ENCODE data around the gene ANKRD63.

The ANKRD63 gene

DNA sequence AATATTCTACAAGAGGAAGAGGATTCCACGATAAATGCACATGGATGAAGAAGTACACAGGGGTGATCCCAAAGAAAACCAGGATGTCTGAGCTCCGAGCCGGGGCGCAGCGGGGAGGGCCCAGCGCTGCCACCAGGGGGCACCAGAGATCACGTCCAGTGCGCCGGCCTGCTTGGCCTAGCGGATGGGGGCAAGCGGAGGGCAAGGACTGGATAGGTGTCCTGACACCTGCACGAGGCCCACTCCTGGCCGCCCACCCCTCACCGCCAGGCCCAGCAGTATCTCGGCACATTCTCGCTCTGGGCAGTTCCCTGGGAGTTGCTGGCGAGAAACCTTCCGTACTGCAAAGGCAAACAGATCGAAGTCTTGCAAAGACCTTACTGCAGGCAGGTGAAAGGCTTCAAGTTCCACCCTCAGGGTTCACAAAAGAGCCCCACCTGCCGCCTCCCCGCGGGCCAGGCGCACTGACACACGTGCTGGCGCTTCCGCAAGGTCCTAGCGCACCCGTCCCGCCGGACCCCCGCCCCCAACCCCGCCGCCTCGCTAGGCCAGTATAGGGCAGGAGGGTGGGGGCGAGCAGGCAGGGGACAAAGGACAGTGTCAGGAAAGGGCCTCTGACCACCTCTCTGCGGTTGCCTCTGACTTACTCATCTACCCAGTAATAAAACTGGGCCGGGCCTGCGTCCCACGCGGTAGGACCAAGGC is 3.3 kb downstream of the ANKRD63 start:
- DNase-seq (ENCODE audit: low read depth in 2 of 2), result no peak

DNA sequence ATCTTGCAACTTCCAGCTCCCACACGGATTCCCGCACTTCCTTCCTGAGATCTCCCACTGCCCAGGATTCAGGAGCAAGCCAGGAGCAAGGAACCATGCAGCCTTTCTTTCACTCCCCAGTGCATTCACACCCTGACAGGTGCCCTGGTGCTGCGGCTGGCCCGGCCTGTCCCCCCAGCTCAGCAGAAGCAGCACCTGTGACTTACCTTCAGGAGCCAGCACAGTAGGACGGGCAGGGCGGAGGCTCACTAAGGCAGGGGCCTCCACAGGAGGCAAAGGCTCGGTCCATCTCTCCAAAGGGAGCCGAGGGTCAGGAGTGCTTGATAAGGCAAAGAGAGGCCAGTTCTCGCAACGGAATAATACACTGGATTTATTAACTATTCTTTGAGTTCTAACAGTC is 4.8 kb downstream of the ANKRD63 start:
- no peak for DNase-seq (ENCODE audit: low read depth in 2 of 2)

DNA sequence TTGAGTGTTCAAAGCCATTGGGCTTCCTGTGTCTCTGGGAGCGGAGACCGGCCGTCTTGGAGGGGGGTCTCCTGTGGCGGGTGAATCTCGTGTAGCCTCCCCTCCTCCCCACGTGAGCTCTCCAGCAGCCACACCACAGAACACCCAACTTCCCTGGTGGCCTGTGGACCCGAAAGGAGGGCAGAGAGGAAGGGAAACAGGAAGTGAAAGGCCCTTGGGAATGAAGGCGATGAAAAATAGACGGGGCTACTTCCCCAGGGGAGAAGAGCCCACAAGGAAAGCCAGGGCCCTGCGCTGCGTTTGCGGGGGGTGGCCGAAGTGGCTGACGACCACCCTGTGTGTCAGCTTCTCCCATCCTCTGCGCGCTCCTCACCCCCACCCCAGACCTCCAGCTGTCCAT is 5.4 kb downstream of the ANKRD63 start:
- DNase-seq (ENCODE audit: low read depth in 2 of 2), result no peak

DNA sequence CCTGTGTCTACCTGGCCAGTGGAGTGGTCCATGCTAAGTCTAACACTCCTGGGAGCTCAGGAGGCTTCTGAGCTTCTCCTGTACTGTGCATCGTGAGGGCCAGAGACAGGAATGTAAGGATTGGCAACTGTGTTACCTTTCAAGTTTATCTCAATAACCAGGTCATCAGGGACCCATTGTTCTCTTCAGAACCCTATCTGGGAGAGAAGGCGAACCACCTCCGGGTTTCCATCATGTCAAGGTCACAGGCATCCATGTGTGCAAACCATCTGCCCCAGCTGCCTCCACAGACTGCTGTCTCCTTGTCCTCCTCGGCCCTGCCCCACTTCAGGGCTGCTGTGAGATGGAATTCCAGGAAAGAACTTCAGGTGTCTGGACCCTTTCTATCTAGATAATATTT is 5.9 kb downstream of the ANKRD63 start:
- DNase-seq (ENCODE audit: low read depth in 2 of 2), result no peak

DNA sequence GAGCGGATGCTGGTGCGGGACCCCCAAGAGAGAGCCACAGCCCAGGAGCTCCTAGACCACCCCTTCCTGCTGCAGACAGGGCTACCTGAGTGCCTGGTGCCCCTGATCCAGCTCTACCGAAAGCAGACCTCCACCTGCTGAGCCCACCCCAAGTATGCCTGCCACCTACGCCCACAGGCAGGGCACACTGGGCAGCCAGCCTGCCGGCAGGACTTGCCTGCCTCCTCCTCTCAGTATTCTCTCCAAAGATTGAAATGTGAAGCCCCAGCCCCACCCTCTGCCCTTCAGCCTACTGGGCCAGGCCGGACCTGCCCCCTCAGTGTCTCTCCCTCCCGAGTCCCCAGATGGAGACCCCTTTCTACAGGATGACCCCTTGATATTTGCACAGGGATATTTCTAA is 6.9 kb downstream of the ANKRD63 start:
- no peak for DNase-seq (ENCODE audit: low read depth in 2 of 2)

DNA sequence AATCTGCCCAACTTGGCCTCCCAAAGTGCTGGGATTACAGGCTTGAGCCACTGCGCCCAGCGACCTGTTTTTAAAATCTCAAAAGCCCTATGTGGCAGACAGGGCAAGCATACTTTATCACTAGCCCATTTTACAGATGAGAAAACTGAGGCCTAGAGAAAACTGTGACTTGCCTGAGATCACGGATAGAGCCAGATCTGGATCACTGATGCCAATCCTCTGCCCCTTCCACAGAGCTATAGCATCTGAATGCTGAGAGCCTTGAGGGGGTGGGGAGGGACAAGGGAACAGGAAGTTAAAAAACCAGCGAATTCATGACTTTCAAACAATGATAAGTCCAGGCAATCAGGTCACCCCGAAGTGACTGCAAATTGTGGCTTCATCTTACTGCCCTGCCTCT is 7.3 kb downstream of the ANKRD63 start:
- no peak for DNase-seq (ENCODE audit: low read depth in 2 of 2)

DNA sequence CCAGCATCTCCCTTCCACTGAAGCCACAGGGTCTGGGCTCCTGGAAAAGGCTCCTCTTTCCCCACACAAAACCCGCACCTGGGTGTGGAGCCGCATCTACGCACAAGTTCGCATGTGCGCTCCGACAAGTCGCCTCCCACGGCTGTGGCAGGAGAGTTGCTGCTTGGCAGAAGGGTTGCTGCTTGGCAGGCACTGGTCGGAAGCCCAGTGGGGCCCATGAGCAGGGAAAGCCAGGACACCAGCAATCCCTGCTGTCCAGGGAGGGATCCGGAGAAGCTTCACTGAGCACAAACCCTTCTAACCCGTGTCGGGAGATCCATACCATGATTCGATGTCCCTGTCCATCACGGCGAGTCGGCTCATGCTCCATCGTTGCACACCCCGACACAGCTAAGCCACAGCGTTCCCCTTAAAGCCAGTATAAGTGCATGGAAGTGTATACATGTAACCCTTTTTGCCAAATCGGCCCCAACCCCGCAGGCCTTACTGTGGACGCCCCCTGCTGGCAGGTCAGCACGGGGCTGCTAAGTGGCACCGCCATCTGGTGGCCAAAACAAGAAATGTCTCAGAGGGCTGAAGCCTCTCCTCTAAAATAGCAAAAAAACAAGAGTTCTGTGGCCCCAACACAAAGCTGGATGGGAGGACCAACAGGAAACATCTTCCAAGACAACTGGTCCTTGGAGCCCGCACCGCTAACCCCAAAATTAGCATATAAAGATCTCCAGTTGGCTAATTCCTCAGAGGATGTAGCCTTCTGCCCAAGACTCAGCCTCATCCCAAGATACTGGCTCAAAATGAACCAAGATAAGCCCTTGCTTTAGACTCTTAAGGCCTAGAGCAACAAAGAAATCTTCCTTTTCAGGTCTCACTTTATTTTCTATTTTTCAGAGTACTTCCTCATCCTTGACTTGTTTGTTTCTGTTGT is 8.3 kb downstream of the ANKRD63 start:
- peak; percentile 52 to 56 for DNase-seq (ENCODE audit: low read depth in 2 of 2)

DNA sequence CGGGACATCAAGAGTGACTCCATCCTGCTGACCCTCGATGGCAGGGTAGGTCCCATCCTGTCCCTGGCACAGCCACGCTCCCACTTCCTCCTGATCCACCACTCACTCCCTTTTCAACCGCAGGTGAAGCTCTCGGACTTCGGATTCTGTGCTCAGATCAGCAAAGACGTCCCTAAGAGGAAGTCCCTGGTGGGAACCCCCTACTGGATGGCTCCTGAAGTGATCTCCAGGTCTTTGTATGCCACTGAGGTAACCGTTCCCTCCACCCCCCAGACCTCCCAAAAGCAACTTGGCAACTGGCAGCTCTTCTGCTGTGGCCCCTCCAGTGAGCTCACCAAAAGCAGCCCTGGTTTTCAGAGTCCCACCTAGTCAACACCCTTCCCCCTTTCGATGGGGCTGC is 9.4 kb downstream of the ANKRD63 start:
- no peak for DNase-seq (ENCODE audit: low read depth in 2 of 2)

DNA sequence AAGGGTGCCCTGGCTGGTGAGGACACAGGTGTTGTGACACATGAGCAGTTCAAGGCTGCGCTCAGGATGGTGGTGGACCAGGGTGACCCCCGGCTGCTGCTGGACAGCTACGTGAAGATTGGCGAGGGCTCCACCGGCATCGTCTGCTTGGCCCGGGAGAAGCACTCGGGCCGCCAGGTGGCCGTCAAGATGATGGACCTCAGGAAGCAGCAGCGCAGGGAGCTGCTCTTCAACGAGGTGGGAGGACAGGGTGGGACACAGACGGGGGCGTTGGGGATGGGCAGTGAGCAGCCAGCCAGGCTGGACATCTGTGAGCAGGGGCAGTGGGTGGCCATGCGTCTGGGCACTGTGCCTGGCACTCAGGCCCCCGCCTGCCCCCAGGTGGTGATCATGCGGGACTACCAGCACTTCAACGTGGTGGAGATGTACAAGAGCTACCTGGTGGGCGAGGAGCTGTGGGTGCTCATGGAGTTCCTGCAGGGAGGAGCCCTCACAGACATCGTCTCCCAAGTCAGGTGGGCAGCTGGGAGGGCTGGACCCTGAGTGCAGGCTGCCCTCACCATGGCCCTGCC is 10.3 kb downstream of the ANKRD63 start:
- no peak for DNase-seq (ENCODE audit: low read depth in 2 of 2)

DNA sequence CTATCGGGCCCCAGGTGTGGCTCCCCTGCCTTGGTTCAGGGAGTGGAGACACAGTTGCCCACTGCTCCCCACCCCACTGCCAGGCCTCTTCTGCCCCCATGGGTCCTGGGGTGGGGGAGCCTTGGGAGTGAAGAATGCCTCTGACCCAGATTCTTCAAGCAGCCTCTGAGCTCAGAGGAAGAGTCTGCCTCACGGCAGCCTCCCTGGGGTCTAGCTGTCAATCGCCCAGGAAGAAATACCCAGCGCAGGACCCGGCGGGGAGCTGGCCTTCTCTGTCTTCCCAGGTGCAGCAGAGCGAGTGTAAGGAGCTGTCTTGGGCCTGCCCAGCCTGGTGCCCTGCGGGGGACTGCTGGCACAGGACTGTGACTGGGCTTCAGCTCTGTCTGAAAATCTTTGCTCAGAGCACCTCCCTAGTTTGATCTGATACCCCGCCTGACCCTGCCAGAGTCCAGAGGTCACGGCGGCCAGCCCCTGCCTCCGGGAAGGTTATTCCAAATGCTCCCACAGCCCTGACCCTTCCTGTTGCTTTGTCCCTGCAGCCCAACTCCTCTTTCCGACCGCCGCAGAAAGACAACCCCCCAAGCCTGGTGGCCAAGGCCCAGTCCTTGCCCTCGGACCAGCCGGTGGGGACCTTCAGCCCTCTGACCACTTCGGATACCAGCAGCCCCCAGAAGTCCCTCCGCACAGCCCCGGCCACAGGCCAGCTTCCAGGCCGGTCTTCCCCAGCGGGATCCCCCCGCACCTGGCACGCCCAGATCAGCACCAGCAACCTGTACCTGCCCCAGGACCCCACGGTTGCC is 11.0 kb downstream of the ANKRD63 start:
- no peak for DNase-seq (ENCODE audit: low read depth in 2 of 2)

DNA sequence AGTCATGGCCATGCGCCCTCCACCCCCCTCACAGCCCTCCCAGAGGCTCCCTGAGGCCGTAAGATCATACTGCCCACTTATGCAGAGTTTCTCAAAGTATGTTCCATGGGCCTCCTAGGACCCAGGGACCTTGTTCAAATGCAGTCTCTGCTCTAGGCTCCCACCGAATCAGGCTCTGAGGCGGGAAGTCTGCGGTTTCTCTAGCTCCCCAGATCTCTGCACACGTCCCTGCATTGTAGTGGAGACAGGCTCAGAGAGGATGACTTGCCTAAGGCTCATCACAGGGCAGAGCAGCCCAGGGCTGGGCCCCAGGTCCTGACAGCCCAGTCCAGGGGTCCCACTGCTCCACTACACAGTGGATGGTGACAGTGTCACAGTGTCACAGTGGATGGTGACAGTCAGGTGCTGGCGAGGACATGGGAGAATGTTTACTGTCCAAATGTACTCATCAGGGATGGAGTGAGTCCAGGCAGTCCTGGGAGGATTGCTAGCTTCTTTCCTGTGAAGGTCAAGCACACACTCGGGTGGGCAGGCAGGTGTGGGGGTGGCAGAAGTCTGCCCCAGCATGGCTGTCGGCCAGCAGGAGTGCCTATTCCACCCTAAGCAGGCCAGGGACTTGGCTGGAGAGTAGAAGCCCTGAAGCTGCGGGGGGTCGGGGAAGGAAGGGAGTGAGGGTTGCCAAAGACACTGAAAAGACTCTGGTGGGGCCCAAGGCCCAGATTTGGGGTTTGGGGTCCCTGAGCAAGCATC is 12.4 kb downstream of the ANKRD63 start:
- no peak for DNase-seq (ENCODE audit: low read depth in 2 of 2)

DNA sequence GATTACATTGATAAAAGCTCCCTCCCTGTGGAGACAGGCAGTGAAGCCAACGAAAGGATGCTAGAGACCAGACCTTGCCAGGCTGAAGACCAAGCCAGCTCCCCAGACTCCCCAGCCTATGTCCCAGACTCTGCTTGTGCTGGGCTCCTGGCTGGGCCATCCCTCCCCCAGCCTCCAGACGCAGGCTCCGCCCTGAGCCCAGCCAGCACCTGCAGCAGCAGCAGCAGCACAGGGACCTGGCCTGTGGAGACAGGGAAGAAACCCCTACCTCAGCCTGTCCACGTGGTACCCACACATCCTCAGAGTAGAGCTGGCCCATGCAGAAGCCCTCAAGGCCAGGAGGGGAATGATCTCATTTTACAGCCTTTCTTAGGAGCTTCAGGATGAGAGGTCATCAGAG is 13.3 kb downstream of the ANKRD63 start:
- DNase-seq (ENCODE audit: low read depth in 2 of 2), result no peak

DNA sequence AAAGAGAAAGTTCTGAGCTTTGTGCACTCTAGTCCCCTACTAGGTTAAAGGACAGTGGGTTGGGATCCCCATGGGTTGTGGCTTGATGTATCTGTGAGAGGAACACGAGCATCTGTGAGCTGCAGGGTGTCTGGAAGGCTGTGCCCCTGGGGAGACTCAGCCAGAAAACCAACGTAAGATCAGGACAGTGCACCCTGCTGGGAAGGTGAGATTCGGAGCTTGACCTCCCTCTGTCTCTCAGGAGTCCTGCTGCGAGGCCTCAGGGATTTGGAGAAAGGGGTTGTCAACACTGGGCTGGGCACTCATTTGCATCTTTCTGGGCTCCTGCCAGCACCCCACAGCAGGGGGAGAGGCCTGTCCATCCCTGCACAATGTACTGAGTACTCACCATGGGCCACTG is 15.2 kb downstream of the ANKRD63 start:
- DNase-seq (ENCODE audit: low read depth in 2 of 2), result no peak

DNA sequence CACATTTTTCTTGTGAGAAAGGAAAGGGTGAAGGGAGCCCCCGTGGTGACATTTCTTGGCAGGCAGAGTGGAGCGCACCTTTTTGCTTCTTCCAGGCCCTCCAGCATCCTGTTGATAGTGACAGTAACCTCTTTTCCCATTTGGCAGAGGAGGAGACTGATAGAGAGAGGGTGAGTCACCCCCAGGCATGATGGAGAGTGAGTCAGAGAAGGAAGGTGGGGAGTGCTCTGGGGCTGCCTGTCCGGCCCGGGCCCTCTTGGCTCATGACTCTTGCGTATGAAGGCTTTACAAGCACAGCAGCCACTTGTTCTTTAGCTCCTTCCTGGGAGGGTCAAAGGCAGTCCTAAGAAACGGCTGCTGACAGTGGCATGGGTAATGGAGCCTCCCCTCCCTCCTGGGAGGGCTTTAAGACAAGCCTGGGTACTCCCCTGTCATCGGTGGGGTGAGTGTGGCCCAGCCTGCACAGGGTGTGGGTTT is 16.0 kb downstream of the ANKRD63 start:
- peak; percentile 69 to 75 for DNase-seq (ENCODE audit: low read depth in 2 of 2)

DNA sequence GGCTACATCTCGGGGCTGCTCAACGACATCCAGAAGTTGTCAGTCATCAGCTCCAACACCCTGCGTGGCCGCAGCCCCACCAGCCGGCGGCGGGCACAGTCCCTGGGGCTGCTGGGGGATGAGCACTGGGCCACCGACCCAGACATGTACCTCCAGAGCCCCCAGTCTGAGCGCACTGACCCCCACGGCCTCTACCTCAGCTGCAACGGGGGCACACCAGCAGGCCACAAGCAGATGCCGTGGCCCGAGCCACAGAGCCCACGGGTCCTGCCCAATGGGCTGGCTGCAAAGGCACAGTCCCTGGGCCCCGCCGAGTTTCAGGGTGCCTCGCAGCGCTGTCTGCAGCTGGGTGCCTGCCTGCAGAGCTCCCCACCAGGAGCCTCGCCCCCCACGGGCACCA is 17.0 kb downstream of the ANKRD63 start:
- DNase-seq (ENCODE audit: low read depth in 2 of 2), result no peak

DNA sequence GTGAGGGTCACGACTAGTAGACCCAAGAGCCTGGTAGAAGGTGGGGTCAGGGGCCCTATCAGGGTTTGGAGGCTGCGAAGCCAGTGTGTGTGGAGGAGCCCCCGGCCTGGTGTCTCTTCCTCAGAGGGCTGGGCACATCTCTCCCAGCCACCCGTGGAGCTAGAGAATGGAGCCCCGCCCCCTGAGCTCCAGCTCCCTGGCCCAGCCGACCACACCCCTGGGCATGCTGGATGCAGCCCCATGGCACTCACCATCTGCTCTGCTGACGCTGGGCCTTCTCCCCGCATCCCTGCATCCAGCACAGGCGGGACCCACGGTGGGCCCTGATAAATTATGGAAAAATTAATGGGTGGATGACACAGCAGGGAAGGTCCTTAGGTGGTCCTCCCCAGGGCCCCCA is 17.5 kb downstream of the ANKRD63 start:
- DNase-seq (ENCODE audit: low read depth in 2 of 2), result no peak

DNA sequence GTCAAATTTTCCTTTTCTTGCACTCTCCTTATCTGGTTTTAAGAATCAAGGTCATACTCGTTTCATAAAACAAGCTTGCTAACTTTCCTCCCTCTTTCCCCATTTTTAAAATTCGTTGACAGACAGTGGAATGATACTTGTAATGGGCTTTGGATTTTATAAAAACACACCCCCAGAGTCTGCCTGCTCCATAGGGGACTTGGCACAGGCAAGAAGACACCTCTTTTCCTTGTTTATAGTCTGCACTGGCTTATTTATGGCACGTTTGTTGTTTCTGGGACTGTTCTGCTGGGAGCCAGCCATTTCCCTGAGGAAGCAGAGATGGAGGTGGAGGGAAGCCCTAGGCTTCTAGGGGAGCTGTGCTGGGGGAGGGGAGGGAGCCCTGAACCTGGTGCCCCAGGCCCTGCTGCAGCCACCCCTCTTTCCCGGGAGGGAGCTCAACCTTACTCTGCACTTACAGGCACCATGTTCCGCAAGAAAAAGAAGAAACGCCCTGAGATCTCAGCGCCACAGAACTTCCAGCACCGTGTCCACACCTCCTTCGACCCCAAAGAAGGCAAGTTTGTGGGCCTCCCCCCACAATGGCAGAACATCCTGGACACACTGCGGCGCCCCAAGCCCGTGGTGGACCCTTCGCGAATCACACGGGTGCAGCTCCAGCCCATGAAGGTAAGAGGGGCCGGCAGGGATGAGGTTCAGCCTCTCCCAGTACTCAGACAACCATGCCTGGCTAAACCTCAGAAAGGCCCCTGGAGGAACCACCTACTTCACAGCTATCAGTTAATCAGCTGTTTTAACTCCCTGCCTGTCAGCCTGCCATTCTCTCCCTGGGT is 18.3 kb downstream of the ANKRD63 start:
- no peak for DNase-seq (ENCODE audit: low read depth in 2 of 2)

DNA sequence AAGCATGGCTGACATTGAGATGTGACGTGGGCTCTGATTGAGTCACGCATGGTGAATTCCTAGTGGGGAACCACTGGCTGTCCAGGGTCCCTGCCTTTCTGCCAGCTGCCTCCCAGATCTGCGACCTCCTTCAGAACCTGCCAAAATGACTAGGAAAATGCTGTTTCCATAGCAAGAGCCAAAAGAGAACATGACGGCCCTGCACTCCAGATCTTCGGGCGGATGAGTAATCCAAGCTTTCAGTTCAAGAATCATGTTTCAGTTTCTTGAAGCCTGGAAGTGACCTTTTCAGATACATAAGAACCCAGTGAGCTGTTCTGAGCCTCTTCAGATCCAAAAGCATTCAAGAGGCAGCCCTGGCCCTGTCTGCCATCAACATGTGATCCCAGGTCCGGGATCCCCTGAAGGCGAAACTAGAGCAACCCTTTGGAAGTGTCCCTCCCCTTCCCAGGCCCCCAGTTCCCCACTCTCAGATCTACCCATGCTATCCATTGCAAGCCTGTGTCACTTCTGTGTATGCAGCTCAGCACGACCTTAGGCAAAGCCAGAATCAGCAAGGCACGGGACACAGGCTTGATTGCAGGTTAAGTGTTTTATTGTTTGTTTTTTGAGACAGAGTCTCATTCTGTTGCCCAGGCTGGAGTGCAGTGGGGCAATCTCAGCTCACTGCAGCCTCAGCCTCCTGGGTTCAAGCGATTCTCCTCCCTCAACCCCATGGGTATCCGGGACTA is 19.7 kb downstream of the ANKRD63 start:
- no peak for DNase-seq (ENCODE audit: low read depth in 2 of 2)

DNA sequence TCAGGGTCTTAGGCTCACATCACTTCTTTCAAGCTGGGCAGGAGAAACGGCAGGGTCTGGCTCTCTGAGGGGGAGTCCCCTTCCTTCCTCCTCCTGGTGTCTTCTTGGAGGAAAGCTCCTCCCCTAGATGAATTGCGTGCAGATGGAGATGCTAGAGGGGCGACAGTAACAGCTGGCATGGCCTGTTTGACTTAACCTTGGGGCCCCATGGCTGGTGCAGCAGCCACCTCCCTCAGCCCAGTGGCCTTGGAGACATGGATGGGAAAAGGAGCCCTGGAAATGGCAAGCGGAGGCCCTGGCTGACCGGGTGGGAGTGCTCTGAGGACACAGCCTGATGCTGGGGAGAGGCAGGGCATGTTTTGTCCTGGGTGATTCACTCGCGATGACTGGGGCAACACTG is 23.8 kb downstream of the ANKRD63 start:
- DNase-seq (ENCODE audit: low read depth in 2 of 2), result no peak

DNA sequence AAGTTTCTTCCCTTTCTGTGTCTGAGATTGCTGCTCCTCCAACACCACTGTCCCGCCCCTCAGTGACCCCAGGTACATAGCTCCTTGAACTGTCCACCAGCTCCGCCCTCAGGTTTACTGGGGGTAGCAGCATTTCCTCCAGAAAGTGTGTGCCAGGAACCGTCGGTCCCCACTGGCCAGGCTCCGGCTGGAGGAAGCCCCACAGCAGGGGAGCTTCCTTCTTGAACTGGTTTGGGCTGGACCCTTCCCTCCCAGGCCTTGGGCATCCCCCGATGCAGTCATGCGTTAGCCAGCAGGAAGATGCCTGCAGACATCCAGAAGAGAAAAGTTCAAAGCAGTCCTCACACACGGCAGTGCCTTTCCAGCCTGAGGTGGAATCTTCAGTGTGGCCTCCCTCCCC is 24.3 kb downstream of the ANKRD63 start:
- no peak for DNase-seq (ENCODE audit: low read depth in 2 of 2)

All from fibroblast of skin of left quadriceps (primary cell).